Activated T-helper 1 cell treated with anti-CD3 and anti-CD28 coated beads, Interleukin-12 subunit alpha, Interleukin-12 subunit beta, Interleukin-2, Interleukin-4 antibody, amounts not matched to agents 30 ng/mL and 10 ng/mL and 1 ng/mL, durations not matched to agents 14 hours and 24 hours and 36 hours (primary cell): ENCODE measurements around the gene KCNQ1OT1. TPM values are rescaled to one million over a fixed set of nuclear protein-coding genes. Genes with fewer than 3 reads are reported as not detected.

Source experiments
- DNase-seq: peaks from one replicate; pipeline ENCODE4 v3.0.0; 2021; ENCODE audit warnings: low spot score
- H3K27ac Mint-ChIP-seq: one replicate; pipeline ENCODE4 v1.8.0; 2021; ENCODE audit warnings: mild to moderate bottlenecking, mixed read lengths
- H3K27me3 Mint-ChIP-seq: one replicate; pipeline ENCODE4 v1.8.0; 2022; ENCODE audit warnings: mild to moderate bottlenecking, moderate library complexity, mixed read lengths; ENCODE audit not compliant: insufficient read depth
- H3K36me3 Mint-ChIP-seq: one replicate; pipeline ENCODE4 v1.8.0; 2021; ENCODE audit warnings: low read depth, mixed read lengths
- H3K4me1 Mint-ChIP-seq: one replicate; pipeline ENCODE4 v1.8.0; 2021; ENCODE audit warnings: low read depth, mixed read lengths
- H3K4me3 Mint-ChIP-seq: one replicate; pipeline ENCODE4 v1.8.0; 2021; ENCODE audit warnings: mild to moderate bottlenecking, moderate library complexity, mixed read lengths
- H3K9me3 Mint-ChIP-seq: one replicate; pipeline ENCODE4 v1.8.0; 2021; ENCODE audit warnings: mixed read lengths
- intact Hi-C: fragments of 100-400 bp; cut with micrococcal nuclease; formaldehyde crosslinking; loops from one replicate; pipeline ENCODE4 v1.15.1; 2024
- total RNA-seq: library from RNA; stranded (reverse); gene quantifications from 2 replicates; pipeline ENCODE4 v1.2.3, GENCODE V29; 2022

The KCNQ1OT1 gene
- total RNA-seq, 1 donor from 2014 or later: 0.67 TPM

DNA sequence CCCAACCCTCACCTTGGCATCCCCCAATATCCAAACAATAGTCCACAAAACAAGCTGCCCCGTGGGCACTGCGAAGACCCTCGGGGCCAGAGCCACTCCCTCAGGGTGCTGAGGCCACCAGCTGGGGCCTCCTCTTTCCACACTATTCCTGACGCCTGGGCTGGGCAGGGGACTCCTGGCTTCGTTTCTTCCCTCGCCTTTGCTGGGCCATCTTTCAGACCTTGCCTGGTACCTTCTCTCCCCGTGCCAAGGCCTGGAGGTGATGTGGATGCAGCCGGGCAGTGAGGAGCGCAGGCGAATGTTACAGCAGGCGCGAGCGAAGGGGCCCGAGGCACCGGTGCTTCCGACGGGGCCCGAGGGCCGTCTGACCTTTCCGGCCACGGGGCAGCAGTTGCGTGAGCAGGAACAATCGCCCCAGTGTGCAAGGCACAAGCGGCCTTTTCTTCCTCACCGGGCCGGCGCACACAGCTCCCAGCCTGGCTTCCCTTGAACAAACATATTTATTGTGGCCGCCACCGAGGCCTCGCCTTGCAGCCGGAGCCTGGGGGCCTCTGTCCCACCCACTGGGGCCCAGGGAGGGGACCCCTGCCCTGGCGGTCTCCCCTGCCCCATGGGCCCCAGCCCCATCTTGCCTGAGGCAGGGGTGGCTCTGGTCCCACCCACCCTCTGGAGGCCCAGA lies 32.6 kb upstream of the KCNQ1OT1 start:
- Mint-ChIP-seq H3K27ac (no peak overlapping the region), H3K4me1 (no peaks in the 10 kb centered on the region), H3K36me3 (no peaks in the 10 kb centered on the region), H3K9me3 (no peaks in the 10 kb centered on the region), H3K4me3 (no peak overlapping the region), H3K27me3 (no peaks in the 10 kb centered on the region)
- no peak for DNase-seq
- intact Hi-C loops: no loop called here

DNA sequence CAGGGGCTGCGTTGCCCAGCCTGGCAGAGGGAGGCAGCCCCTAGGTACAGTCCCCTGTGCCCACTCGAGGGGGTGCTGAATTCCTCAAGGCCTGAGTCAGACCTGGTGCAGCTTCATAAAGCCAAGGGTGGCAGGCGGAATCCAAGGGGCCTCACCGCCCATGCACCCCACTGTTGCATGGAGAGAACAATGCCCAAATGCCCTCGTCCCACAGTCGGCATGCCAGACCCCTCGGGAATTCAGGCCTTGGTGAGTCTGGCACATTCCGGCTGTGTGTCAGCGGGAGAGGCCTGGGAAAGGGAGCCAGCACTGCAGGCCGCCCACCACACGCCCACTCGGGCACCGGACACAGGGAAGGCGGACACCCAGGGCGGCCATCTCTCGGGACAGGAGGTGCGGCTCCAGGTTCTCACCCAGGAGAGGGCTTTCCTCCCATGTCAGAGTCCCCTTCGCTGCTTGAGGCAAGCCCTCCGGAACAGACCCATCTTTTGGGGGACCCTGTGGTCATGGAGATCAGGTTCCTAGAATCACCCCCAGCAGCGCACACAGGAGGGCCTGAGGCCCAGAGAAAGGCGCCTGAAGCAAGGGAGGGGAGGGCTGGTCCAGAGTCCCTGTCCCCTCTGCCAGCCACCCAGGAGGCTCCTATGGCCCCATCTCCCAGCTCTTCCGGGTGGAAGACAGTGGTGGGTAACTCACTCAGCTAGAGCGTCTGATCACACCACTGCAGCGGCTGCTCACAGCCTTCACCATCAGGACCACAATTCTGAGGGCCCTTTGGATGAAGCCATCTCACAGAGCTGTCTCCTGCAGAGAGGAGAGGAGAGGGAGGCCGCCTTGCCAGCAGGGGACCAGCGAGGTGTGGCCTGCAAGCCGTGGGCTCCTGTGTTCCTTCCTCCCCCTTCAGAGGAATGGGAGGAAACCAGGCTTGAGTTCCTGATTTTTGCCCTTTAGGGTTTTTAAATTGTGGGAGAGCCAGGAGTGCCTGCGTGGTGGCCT lies 31.6 kb upstream of the KCNQ1OT1 start:
- Mint-ChIP-seq H3K27me3 (no peaks in the 10 kb centered on the region), H3K27ac (no peak overlapping the region), H3K4me1 (no peaks in the 10 kb centered on the region), H3K9me3 (no peaks in the 10 kb centered on the region), H3K36me3 (no peaks in the 10 kb centered on the region), H3K4me3 (no peak overlapping the region)
- DNase-seq: no peak
- intact Hi-C loops: no loop called here

DNA sequence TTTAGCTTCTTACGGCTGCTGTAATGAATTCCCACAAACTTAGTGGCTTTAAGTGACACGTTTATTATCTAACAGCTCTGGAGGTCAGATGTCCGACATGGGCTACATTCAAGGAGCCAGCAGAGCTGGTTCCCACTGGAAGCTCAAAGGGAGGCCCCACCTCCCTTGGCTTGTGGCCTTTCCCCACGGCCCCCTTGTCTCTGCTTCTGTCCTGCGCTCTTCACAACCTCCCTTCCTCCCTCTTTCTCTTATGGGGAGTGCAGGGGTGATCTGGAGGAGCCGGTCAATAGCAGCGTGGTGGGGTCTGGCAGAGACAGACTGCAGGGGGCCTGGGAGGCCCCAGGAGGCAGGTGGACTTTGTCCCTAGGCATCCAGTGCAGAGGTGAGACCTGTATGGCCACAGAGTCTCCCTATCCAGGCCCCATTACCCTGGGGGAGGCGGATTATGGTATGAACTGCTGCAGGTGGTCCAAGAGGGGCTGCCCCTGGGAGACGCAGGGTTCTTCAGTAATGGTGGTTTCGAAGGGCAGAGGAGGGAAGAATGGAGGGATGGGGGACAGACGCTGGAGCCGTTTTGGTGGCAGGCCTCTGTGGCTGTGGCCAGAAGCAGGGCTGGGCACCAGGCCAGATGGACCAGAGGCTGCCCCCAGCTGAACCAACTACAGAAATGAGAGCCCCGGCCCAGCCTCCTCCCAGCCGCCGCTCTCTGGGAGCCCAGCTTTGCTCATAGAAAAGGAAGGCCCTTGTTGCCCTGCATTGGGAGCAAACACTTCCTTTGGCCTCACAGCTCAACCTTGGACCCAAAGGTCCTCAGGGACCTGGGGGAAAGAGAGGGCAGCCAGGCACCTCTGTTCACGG lies 30.7 kb upstream of the KCNQ1OT1 start:
- Mint-ChIP-seq H3K27ac (no peak overlapping the region), H3K4me3 (no peak overlapping the region), H3K9me3 (no peaks in the 10 kb centered on the region), H3K27me3 (no peaks in the 10 kb centered on the region), H3K4me1 (no peaks in the 10 kb centered on the region), H3K36me3 (no peaks in the 10 kb centered on the region)
- DNase-seq: no peak
- intact Hi-C loops: no loop called here

DNA sequence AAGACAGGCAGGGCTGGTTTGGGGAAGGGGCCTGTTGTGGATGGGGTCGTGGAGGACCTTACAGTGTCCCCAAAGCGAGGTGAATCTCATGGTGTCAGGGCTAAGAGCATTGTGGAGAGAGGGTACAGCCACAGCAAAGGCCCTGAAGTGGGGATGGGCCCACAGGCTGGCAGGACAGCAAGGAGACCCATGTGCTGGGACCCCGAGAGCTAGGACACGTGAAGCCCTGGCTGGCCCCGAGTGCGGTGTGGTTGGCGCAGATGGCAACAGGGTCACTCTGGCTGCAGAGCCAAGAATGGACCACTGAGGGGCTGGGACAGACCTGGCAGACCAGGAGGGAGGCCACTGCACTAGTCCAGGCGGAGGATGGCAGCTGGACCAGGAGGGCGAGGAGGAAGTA lies 30.0 kb upstream of the KCNQ1OT1 start:
- DNase-seq: no peak
- Mint-ChIP-seq H3K4me1 (no peaks in the 10 kb centered on the region), H3K36me3 (no peaks in the 10 kb centered on the region), H3K4me3 (no peak overlapping the region), H3K27me3 (no peaks in the 10 kb centered on the region), H3K27ac (no peak overlapping the region), H3K9me3 (no peaks in the 10 kb centered on the region)
- intact Hi-C loops: no loop called here

DNA sequence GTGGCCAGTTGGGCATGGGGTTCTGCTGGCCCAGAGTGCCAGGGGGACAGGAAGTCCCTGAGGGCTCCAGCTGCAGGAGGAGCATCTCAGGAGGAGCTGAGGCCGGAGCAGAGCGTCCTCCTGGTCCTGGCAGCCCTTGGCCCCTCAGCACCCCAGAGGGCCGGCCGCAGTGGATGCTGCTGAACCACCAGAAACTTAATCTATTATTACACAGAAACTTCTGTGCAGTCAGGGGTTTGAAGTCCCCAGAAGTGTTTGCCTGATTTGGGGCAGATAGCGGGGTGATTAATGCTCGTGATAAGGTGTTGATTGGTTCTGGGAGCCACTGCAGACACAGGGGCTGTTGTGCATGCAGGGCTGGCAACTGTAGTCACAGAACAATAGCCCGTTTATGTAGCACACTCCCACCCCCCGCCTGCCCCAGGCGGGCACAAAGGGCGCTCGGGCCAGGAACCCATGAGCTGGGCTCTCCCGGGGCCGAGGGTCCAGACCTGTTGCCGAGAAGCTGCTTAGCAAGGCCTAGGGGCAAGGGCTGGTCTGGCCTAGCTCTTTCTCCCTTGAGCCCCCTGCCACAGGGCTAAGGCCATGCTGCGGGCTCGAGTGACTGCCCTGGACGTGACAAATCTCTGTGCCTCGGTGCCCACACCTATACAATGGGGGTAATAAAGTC lies 29.0 kb upstream of the KCNQ1OT1 start:
- H3K9me3 Mint-ChIP-seq: no peaks in the 10 kb centered on the region
- intact Hi-C loops: no loop called here
- DNase-seq: no peak
- no peak overlapping the region for H3K27ac Mint-ChIP-seq
- no peaks in the 10 kb centered on the region for H3K36me3 Mint-ChIP-seq
- no peak overlapping the region for H3K4me3 Mint-ChIP-seq
- no peaks in the 10 kb centered on the region for H3K4me1 Mint-ChIP-seq
- no peaks in the 10 kb centered on the region for H3K27me3 Mint-ChIP-seq

DNA sequence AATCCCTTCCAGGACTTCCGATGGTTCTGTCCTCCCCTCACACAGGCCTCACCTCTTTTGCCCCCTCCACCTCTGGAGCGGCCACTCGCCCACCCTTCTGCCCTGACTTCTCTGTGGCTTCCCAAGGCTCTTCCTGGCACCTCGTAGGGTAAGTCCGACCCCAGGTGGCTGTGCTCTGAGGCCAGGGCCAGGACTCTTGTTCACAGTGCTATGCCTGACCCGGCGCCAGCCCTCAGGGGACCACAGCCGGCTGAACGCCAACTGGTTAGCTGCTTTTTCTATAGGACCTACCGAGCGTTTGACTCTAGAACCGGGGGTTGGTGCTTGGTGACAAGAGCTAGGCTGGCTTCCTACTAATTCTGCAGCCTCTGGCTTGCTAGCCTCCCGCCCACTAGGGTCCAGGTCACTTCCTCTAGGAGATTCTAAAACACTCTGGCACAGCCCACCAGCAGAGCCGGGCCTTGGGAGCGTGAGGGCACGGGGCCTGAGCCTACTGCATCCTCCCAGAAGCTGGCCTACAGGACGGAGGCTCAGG lies 28.4 kb upstream of the KCNQ1OT1 start:
- H3K27ac Mint-ChIP-seq: no peak overlapping the region
- no peak overlapping the region for H3K4me3 Mint-ChIP-seq
- no peaks in the 10 kb centered on the region for H3K27me3 Mint-ChIP-seq
- intact Hi-C loops: no loop called here
- no peak for DNase-seq
- H3K36me3 Mint-ChIP-seq: no peaks in the 10 kb centered on the region
- H3K4me1 Mint-ChIP-seq: no peaks in the 10 kb centered on the region
- H3K9me3 Mint-ChIP-seq: no peaks in the 10 kb centered on the region

DNA sequence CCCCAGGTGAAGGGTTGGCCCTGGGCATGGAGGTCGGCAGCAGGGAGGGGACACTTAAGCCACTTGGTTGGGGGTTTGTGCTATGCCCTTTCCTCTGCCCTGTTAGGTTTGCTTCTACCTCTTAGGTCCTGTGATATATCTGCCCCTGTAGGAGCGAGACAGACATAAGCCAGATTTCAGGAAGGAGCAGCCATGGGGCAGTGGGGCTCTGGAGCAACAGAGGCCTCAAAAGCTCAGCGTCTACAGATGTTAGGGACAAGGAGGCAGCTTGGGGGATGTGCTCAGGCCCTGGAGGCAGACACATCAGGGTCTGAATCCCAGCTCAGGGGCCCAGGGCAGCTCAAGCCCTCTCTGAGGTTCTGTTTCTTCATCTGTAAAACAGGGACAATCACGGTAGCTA lies 27.2 kb upstream of the KCNQ1OT1 start:
- DNase-seq: no peak
- Mint-ChIP-seq H3K4me3 (no peak overlapping the region), H3K27ac (no peak overlapping the region), H3K9me3 (no peaks in the 10 kb centered on the region), H3K27me3 (no peaks in the 10 kb centered on the region), H3K36me3 (no peaks in the 10 kb centered on the region), H3K4me1 (no peaks in the 10 kb centered on the region)
- intact Hi-C loops: no loop called here

DNA sequence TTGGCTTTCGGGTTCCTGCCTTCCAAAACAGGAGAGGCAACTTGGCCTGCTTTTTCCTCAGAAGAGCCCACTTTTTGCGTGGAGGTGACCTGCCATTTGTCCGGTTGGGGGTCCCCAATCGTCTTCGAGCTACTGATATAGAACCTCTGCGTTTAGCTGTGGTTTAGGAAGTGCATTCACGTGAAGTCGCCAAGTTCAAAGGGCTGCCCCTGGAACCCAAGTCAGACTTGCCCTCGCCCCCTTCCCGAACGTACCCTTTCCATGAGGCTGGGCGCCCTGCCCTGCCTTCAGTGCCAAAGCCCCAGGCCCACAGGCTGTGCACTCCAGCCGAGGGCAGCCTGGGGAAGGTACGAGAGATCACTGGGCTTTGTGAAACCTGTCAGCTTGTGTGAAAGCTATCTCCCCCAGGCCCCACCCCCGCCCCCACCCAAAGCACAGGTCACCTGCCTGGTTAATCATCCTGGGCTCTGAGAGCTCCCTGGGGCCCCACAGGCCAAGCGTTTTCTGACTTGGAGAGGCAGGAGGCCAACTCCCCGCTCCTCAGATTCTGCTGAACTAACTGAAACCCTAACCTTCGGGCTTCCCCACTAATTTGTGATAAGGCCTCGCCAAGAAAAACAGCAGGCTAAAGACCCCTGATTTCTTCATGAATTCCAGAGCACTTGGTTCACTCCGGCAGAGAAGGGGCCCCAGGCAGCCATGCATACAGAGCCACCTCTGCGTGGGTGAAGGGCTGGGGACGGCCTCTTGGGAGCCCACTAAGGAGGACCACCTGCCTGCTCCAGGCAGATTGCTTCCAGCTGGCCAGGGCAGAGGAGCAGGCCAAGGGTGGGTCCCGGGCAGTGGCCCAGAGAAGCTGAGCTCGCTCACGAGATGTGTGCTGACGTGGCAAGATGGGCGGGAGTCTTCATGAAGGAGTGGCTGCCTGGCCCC lies 25.8 kb upstream of the KCNQ1OT1 start:
- intact Hi-C loops: no loop called here
- Mint-ChIP-seq H3K9me3 (no peaks in the 10 kb centered on the region), H3K27ac (no peak overlapping the region), H3K27me3 (no peaks in the 10 kb centered on the region), H3K4me1 (no peaks in the 10 kb centered on the region), H3K4me3 (no peak overlapping the region), H3K36me3 (no peaks in the 10 kb centered on the region)
- DNase-seq: no peak

DNA sequence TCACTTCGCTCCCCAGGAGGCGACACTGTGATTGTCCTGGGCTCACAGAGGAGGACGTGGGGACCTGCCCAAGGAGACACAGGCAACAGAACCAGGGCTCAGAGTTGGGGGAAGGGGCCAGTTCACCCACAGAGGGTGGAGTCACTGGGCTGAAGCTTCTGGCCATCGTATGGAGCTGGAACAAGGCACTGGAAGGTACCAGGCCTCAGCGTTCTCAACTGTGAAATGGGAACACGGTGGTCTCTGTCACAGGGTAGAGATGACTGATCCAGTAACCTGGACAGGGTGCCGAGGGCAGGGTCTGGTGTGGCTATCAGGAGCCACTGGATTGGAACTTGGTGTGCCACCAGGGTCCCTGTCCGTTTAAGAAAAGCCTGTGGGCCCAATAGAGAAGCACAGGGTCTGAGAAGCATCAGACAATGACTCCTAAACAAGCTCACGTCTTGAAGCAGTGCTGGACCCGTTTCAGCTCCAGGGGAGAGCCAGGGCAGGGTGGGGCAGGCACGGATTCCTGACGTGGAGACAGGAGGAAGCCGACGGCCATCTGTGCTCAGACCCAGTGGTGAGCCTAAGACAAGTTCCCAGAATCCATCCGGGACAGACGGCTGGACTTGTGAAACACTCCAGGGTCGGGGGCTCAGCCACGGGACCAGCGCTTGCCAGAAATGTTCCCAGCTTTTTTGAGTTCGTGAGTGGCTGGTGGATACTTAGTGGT lies 25.0 kb upstream of the KCNQ1OT1 start:
- Mint-ChIP-seq H3K9me3 (no peaks in the 10 kb centered on the region), H3K27me3 (no peaks in the 10 kb centered on the region), H3K27ac (no peak overlapping the region), H3K36me3 (no peaks in the 10 kb centered on the region), H3K4me1 (no peaks in the 10 kb centered on the region), H3K4me3 (no peak overlapping the region)
- intact Hi-C loops: no loop called here
- DNase-seq: no peak

DNA sequence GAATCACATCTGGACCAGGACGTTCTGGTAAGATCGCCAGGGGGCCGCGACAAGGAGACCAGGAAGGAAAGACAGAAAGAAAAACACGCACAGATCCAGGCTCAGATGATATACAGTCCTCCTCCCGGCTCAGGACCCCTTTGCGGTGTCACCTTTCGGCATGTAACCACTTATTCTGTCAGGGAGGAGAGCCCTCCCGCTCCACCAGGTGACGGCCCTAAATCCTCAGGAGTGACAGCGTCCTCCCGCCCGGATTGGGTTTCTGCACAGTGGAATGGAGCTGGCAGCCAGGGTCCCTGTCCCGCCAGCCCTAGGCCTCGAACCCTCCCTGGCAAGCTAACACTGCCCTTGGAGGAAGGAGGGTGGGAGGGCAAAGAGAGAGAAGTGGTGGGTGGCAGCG lies 24.3 kb upstream of the KCNQ1OT1 start:
- H3K36me3 Mint-ChIP-seq: no peaks in the 10 kb centered on the region
- DNase-seq: no peak
- no peaks in the 10 kb centered on the region for H3K9me3 Mint-ChIP-seq
- no peak overlapping the region for H3K27ac Mint-ChIP-seq
- no peaks in the 10 kb centered on the region for H3K4me1 Mint-ChIP-seq
- H3K27me3 Mint-ChIP-seq: no peaks in the 10 kb centered on the region
- intact Hi-C loops: no loop called here
- no peak overlapping the region for H3K4me3 Mint-ChIP-seq

DNA sequence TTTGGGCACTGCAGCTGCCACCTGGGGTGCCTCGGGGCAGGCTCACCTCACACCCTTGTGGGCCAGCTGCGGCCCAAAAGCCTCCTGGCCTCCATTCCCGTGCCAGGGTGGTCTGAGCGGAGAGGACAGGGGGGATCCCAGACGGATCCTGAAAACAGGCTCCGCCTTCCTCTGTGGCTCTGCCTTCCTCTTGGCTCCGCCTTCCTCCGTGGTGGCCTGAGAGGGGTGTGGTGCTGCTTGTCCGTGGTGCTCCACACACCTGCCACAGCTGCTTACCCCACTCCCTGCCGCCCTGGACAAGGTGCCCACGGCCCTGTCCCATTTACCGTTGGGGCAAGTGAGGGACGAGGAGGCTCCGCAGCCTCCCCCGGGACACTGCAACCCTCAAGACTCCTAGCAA lies 23.2 kb upstream of the KCNQ1OT1 start:
- no peak for DNase-seq
- Mint-ChIP-seq H3K27ac (no peak overlapping the region), H3K9me3 (no peaks in the 10 kb centered on the region), H3K4me3 (no peak overlapping the region), H3K27me3 (no peaks in the 10 kb centered on the region), H3K4me1 (no peaks in the 10 kb centered on the region), H3K36me3 (no peaks in the 10 kb centered on the region)
- intact Hi-C loops: no loop called here
